Sigmoid colon (tissue), 7 donors: ENCODE data around the gene PAX5. TPM values are rescaled to one million over a fixed set of nuclear protein-coding genes. Genes with fewer than 3 reads are reported as not detected.

Source experiments
- DNase-seq: peaks from one replicate; pipeline ENCODE4 v3.0.0-alpha.2; 2019
- H3K27ac ChIP-seq, 4 donors: fragments of 200-600 bp; sonication (generic); one replicate each; pipeline ENCODE4 v1.5.1; 2016 to 2019; ENCODE audit warnings: mild to moderate bottlenecking in 1 of 4
- H3K27me3 ChIP-seq, 3 donors: fragments of 200-600 bp; sonication (generic); one replicate each; pipeline ENCODE4 v1.5.1; 2019; ENCODE audit warnings: mild to moderate bottlenecking in 1 of 3
- H3K36me3 ChIP-seq, 4 donors: fragments of 200-600 bp; sonication (generic); one replicate each; pipeline ENCODE4 v1.5.1; 2016 to 2019
- H3K4me1 ChIP-seq, 4 donors: fragments of 200-600 bp; sonication (generic); one replicate each; pipeline ENCODE4 v1.5.1; 2017 to 2019
- H3K4me3 ChIP-seq, 4 donors: fragments of 200-600 bp; sonication (generic); one replicate each; pipeline ENCODE4 v1.5.1; 2017 to 2019; ENCODE audit warnings: mild to moderate bottlenecking in 2 of 4, moderate library complexity in 1 of 4
- H3K9me3 ChIP-seq, 4 donors: fragments of 200-600 bp in 3 of 4; sonication (generic) in 3 of 4; one replicate each; pipeline versions ENCODE4 v1.5.1 to v1.6.1; 2013 to 2019
- CTCF ChIP-seq, 4 experiments: fragments of 450-650 bp in 3 of 4; fragments of 200-600 bp in 1 of 4; IDR thresholded peaks; one replicate each; pipeline ENCODE4 v1.5.1; 2016 to 2019; ENCODE audit warnings: antibody characterized with exemption in 4 of 4, mild to moderate bottlenecking in 3 of 4, moderate library complexity in 2 of 4
- EP300 ChIP-seq, 4 donors: sonication (generic); formaldehyde crosslinking; IDR thresholded peaks; one replicate each; pipeline ENCODE4 v1.6.1; 2017; ENCODE audit warnings: antibody characterized with exemption in 4 of 4
- POLR2A ChIP-seq, 2 donors: fragments of 450-650 bp; IDR thresholded peaks; one replicate each; pipeline ENCODE4 v1.6.1; 2016; ENCODE audit warnings: antibody characterized with exemption in 2 of 2, mild to moderate bottlenecking in 2 of 2, moderate library complexity in 2 of 2
- POLR2AphosphoS5 ChIP-seq, 4 donors: sonication (generic); formaldehyde crosslinking; IDR thresholded peaks; one replicate each; pipeline ENCODE4 v1.6.1; 2017; ENCODE audit warnings: antibody characterized with exemption in 4 of 4
- WGBS, 2 donors: extraction: QIAGEN DNeasy Blood & Tissue Kit; methylation state at CpG; one replicate each; pipeline ENCODE4 v1.1.7; 2013; 5-methylcytosine and 5-hydroxymethylcytosine counted together
- intact Hi-C: fragments of 100-400 bp; cut with DNase I; formaldehyde crosslinking; loops from one replicate; pipeline ENCODE4 v1.15.1; 2023
- polyA plus RNA-seq, 3 donors: library from polyadenylated mRNA; stranded (reverse); fragments of 200-250 nt; gene quantifications; one replicate each; pipeline ENCODE4 v1.2.3, GENCODE V29; 2013
- total RNA-seq, 4 donors: library from RNA; depleted of rRNA; stranded (reverse); fragments of >200 nt; gene quantifications; one replicate each; pipeline ENCODE4 v1.1.0, GENCODE V29; 2016
- donor health status: healthy with polysubstance abuse.
- donor health status: Bipolar disorder and iron deficiency.
- donor health status: healthy.

The PAX5 gene
- total and polyA plus RNA-seq, 7 donors, result under 0.01 to 20.1 (median 0.23) TPM; not detected in 4

GRCh38 chr9:36985061-36985768, 48.9 kb downstream of the PAX5 start:
- WGBS, 2 donors, result 30 to 43% methylated on average over 15 of the region's 15 CpGs
- no peak for DNase-seq
- H3K27me3 ChIP-seq, result peaks cover 23 to 93% (median 31%) of the 10 kb centered on the region in 3 donors
- no peaks in the 10 kb centered on the region for H3K36me3 ChIP-seq
- TF ChIP-seq CTCF (IDR thresholded peaks at IDR 0.05) (no peak), POLR2A (IDR thresholded peaks at IDR 0.05) (no peak), POLR2AphosphoS5 (IDR thresholded peaks at IDR 0.05) (no peak), EP300 (IDR thresholded peaks at IDR 0.05) (no peak)
- H3K27ac ChIP-seq, result no peak overlapping the region
- H3K9me3 ChIP-seq, result no peaks in the 10 kb centered on the region
- peaks cover 0 to 11% (median 6%) of the 10 kb centered on the region in 4 donors for H3K4me1 ChIP-seq
- H3K4me3 ChIP-seq, result no peak overlapping the region
- intact Hi-C loops, result no loop called here

- TF ChIP-seq POLR2AphosphoS5 (IDR thresholded peaks at IDR 0.05) (no peak), POLR2A (IDR thresholded peaks at IDR 0.05) (no peak), EP300 (IDR thresholded peaks at IDR 0.05) (no peak), CTCF (IDR thresholded peaks at IDR 0.05) (no peak)
- Histone ChIP-seq H3K36me3 (no peaks in the 10 kb centered on the region), H3K4me3 (no peak overlapping the region), H3K27me3 (peaks cover 7 to 63% (median 7%) of the 10 kb centered on the region in 3 donors), H3K9me3 (no peaks in the 10 kb centered on the region), H3K4me1 (no peaks in the 10 kb centered on the region), H3K27ac (no peak overlapping the region)
- peak; percentile 3 for DNase-seq
- WGBS, 2 donors, result 48 to 50% methylated on average over 7 of the region's 7 CpGs
- intact Hi-C loops, result no loop called here
Measured at GRCh38 chr9:36980148-36980974, 53.7 kb downstream of the PAX5 start.

GRCh38 chr9:36976371-36977030, 57.6 kb downstream of the PAX5 start:
- no peaks in the 10 kb centered on the region for H3K9me3 ChIP-seq
- no peaks in the 10 kb centered on the region for H3K36me3 ChIP-seq
- no peak for DNase-seq
- H3K4me3 ChIP-seq, result no peak overlapping the region
- H3K4me1 ChIP-seq, result no peaks in the 10 kb centered on the region
- 75 to 84% methylated on average over 10 of the region's 10 CpGs for WGBS, 2 donors
- TF ChIP-seq POLR2A (IDR thresholded peaks at IDR 0.05), result no peak
- TF ChIP-seq EP300 (IDR thresholded peaks at IDR 0.05), result no peak
- no peak for TF ChIP-seq CTCF (IDR thresholded peaks at IDR 0.05)
- TF ChIP-seq POLR2AphosphoS5 (IDR thresholded peaks at IDR 0.05), result no peak
- H3K27me3 ChIP-seq, result peaks cover 0 to 27% (median 0%) of the 10 kb centered on the region in 3 donors
- intact Hi-C loops, result no loop called here
- H3K27ac ChIP-seq, result no peak overlapping the region

- Histone ChIP-seq H3K27ac (no peak overlapping the region), H3K36me3 (no peaks in the 10 kb centered on the region), H3K4me1 (no peaks in the 10 kb centered on the region), H3K27me3 (peaks cover 0 to 14% (median 0%) of the 10 kb centered on the region in 3 donors), H3K4me3 (no peak overlapping the region), H3K9me3 (no peaks in the 10 kb centered on the region)
- 59 to 68% methylated on average over 7 of the region's 7 CpGs for WGBS, 2 donors
- no peak for TF ChIP-seq POLR2A (IDR thresholded peaks at IDR 0.05)
- DNase-seq, result no peak
- intact Hi-C loops, result no loop called here
Measured at GRCh38 chr9:36974731-36975130, 59.3 kb downstream of the PAX5 start.
